Left kidney (tissue), 2 donors: Measurements from ENCODE around the gene C9orf85. TPM values are rescaled to one million over a fixed set of nuclear protein-coding genes. Genes with fewer than 3 reads are reported as not detected.
"Not testable (repeated sequence)": the region's sequence is repeated elsewhere in the genome, so short reads cannot be mapped to it uniquely, and the experiment has no call there.

Experiments
- DNase-seq: peaks from one replicate; pipeline ENCODE4 v3.0.0-alpha.2; 2013
- polyA plus RNA-seq: library from polyadenylated mRNA; unstranded; fragments of 120-200 nt; gene quantifications from one replicate; pipeline ENCODE4 v1.2.1, GENCODE V29; 2013; ENCODE audit not compliant: insufficient read length

Gene C9orf85
- polyA plus RNA-seq, 1 donor, result 21.8 TPM

GRCh38 chr9:71937898-71938297 is 26.5 kb downstream of the C9orf85 start:
- DNase-seq, result no peak

GRCh38 chr9:71941060-71941568 is 29.7 kb downstream of the C9orf85 start:
- DNase-seq, result no peak

GRCh38 chr9:71941998-71942567 is 30.6 kb downstream of the C9orf85 start:
- DNase-seq, result no peak

- no peak for DNase-seq
These were observed 33.4 kb downstream of the C9orf85 start for GRCh38 chr9:71944754-71945375.

GRCh38 chr9:71954652-71955051 is 43.2 kb downstream of the C9orf85 start:
- not testable (repeated sequence) for DNase-seq

- no peak for DNase-seq
These were observed 44.0 kb downstream of the C9orf85 start for GRCh38 chr9:71955300-71955915.

- no peak for DNase-seq
These were observed 50.9 kb downstream of the C9orf85 start for GRCh38 chr9:71962328-71962727.

- DNase-seq, result not testable (repeated sequence)
These were observed 52.1 kb downstream of the C9orf85 start for GRCh38 chr9:71963471-71963996.

GRCh38 chr9:71965403-71965802 is 54.0 kb downstream of the C9orf85 start:
- no peak for DNase-seq

GRCh38 chr9:71966601-71967000 is 55.2 kb downstream of the C9orf85 start:
- no peak for DNase-seq

GRCh38 chr9:71968541-71969090 is 57.2 kb downstream of the C9orf85 start:
- no peak for DNase-seq

- no peak for DNase-seq
These were observed 64.4 kb downstream of the C9orf85 start for GRCh38 chr9:71975833-71976232.

GRCh38 chr9:71977003-71977402 is 65.6 kb downstream of the C9orf85 start:
- no peak for DNase-seq

- no peak for DNase-seq
These were observed 69.1 kb downstream of the C9orf85 start for GRCh38 chr9:71980266-71981190.

GRCh38 chr9:71981944-71982343 is 70.5 kb downstream of the C9orf85 start:
- DNase-seq, result no peak

GRCh38 chr9:71984403-71984802 is 73.0 kb downstream of the C9orf85 start:
- no peak for DNase-seq

GRCh38 chr9:71984831-71985281 is 73.4 kb downstream of the C9orf85 start:
- no peak for DNase-seq

- no peak for DNase-seq
These were observed 74.0 kb downstream of the C9orf85 start for GRCh38 chr9:71985297-71985911.

- DNase-seq, result no peak
These were observed 75.5 kb downstream of the C9orf85 start for GRCh38 chr9:71986900-71987299.

- no peak for DNase-seq
These were observed 76.3 kb downstream of the C9orf85 start for GRCh38 chr9:71987471-71988371.
